VCaP (cell line): ENCODE results near the gene ANKRD23.
"Not testable (repeated sequence)": the region's sequence is repeated elsewhere in the genome, so short reads cannot be mapped to it uniquely, and the experiment has no call there.

Source experiments
- H3K27ac ChIP-seq: fragments of 450-650 bp; 2 replicates; pipeline ENCODE4 v1.5.1; 2017
- CTCF ChIP-seq: fragments of 450-650 bp; conservative IDR thresholded peaks from 2 replicates; pipeline ENCODE4 v1.5.1; 2017; ENCODE audit warnings: mild to moderate bottlenecking, moderate library complexity

Gene ANKRD23

GRCh38 chr2:96864343-96865091 lies 20.7 kb upstream of the ANKRD23 start:
- no peak overlapping the region for H3K27ac ChIP-seq
- no peak for TF ChIP-seq CTCF

- no peak overlapping the region for H3K27ac ChIP-seq
- TF ChIP-seq CTCF: no peak
Measured at GRCh38 chr2:96863575-96864342, 19.9 kb upstream of the ANKRD23 start.

GRCh38 chr2:96863056-96863455 lies 19.2 kb upstream of the ANKRD23 start:
- not testable (repeated sequence) for H3K27ac ChIP-seq

GRCh38 chr2:96861074-96861473 lies 17.3 kb upstream of the ANKRD23 start:
- no peak for TF ChIP-seq CTCF
- H3K27ac ChIP-seq: no peak overlapping the region

GRCh38 chr2:96860065-96861029 lies 16.5 kb upstream of the ANKRD23 start:
- TF ChIP-seq CTCF: no peak
- no peak overlapping the region for H3K27ac ChIP-seq

- TF ChIP-seq CTCF: no peak
Measured at GRCh38 chr2:96859681-96860064, 15.9 kb upstream of the ANKRD23 start.

GRCh38 chr2:96859099-96859649 lies 15.4 kb upstream of the ANKRD23 start:
- no peak for TF ChIP-seq CTCF
- peak overlapping the region; percentile 89 for H3K27ac ChIP-seq

More at GRCh38 chr2:96859681-96860064, 15.9 kb upstream of the ANKRD23 start:
- no peak overlapping the region; the same call in 1 of the 2 replicates for H3K27ac ChIP-seq
